NCI-H187 (cell line): Measurements from ENCODE around the gene DMXL1.

Source experiments
- DNase-seq, 2 experiments: peaks; one replicate each; lab custom pipeline; 2025; lab: John Stamatoyannopoulos, UW

DMXL1 gene

DNA sequence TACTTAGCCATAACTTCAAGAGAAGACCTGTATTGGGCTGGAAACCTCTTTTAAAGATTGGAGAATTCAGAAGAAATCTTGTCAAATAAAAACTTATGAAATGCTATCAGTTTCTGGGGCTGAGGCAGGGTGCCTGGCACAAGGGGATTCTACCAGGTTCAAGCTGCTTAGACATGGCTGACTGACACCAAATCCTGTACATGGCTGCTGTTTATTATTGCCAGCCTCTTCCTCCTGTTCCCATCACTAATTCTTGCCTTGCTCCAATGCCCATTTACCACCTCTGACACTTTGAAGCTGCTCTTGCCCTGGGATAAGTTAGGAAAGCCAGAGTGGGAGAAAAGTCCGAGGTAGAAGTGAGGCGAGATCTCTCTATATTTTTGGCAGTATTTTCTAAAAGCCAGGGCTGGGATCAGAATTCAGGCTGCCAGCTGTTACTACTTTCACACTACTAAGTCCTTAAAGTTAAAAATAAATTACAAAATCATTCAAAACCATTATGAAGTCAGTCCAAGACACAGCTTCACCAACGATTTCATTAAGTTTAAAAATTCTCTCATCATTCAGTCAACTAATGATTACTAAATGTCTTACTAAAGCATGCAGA lies 218.7 kb downstream of the DMXL1 start:
- DNase-seq = no peak

DNA sequence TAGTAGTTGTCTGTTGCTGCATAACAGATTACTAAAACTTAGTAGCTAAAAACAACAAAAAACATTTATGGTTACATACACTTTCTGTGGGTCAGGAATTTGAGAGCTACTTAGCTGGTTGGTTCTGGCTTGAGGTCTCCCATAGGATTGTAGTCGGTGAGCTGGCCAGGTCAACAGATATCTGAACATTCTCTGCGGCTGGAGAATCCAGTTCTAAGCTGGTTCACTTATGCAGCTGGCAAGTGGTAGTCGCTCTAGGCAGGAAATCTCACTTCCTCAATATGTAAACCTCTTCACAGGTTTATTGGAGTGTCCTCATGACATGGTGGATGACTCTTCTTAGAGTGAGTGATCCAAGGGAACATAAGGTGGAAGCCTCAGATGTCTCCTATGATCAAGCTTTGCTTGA lies 219.3 kb downstream of the DMXL1 start:
- DNase-seq = no peak

DNA sequence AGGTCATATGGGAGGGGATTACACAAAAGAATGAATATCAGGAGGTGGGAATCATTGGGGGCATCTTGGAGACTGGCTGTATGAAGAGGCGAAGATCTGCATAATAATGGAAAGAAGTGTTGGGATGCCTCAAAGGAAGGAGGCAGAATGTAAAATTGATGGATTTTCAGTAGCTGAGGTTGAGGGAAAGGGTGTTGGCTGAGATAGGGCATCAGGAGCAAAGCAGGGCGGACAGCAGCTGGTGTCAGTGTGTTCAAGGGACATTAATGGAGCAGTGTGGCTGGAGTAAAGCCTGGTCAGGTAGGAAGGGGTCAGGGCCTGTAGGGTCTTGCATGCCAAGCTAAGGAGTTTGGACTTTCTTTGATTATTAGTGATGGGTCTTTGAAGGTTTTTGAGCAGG lies 219.7 kb downstream of the DMXL1 start:
- no peak for DNase-seq

DNA sequence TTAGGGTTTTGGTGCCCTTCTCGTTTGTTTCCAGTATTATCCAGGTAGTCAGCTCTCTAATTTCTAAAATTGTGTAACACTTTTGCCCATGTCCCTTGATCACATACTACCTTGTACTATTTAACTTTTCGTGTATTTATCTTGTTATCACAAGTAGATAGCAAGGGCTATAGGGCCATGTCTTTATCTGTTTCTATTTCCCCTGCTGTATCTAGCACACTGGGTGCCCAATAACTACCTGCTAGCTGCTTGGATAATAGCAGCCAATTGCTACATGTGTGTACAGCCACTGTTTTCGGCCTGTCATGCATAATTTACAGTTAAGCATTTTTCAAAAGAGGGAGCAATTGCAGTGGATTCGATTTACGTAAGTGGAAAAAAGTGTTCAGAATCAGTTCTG lies 220.2 kb downstream of the DMXL1 start:
- DNase-seq = no peak

DNA sequence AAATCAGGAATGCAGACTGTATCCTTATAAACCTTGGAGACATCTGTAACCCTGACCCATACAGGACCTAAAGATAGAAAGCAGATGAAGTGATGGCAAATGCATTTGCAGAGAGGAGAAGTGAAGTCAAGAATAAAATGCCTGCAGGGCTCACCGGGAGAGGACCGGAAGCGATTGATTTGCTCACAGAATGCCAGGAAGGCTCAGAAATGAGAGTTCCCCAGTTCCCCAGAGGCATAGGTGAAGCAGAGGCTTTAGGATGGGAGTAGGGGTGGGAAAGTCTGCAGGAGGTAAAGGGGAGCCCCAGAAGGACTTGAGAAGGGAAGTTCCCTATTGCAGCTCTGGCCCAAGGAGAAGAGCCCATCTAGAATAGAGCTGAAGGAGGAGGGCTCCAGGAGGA lies 221.0 kb downstream of the DMXL1 start:
- DNase-seq = no peak

DNA sequence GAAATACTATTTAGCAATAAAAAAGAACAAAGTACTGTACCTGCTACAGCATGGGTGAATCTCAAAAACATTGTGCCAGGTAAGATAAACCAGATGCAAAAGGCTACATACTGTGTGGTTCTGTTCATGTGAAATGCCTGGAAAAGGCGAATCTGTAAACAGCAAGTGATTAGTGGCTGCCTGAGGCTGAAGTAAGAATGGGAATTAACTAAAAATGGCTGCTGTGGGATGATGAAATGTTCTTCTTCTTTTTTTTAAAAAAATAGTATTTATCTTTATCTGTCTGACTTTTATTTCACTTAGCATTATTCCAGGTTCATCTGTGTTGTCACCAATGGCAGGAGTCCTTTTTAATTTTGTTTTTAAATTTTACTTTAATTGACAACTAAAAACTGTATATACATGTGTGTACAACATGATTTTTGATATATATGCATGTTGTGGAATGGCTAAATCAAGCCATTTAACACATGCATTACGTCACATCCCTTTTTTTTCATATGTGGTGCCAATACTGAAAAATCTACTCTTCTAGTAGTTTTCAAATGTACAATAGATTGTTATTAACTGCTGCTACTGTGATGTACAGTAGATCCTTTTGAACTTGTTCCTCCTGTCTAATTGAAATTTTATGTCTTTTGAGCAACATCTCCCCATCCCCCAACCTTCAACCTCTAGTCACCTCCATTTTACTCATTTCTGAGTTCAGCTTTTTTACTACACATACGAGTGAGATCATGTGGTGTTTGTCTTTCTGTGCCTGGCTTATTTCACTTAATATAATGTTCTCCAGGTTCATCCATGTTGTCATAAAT lies 222.0 kb downstream of the DMXL1 start:
- no peak for DNase-seq

DNA sequence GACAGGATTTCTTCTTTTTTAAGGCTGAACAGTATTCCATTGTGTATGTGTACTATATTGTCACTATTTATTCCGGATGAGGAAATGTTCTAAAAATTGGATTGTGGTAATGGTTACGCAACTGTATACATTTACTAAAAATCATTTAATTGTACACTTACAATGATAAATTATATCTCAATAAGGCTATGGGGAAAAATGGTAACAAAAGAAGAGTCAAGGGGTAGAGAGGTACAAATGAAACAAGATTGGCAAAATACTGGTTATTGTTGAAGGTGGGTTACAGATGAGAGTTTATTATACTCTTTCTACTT lies 222.6 kb downstream of the DMXL1 start:
- DNase-seq = no peak
